Spleen (tissue), 7 donors: Measurements from ENCODE around the gene IFT27.

ENCODE experiments used
- CTCF ChIP-seq, 11 experiments: fragments of 200-600 bp in 7 of 11; fragments of 450-650 bp in 4 of 11; sonication (generic) in 4 of 11; IDR thresholded peaks in 8 of 11; conservative IDR thresholded peaks in 3 of 11; 1 replicate in 7 of 11; 2 replicates in 4 of 11; pipeline versions ENCODE4 v1.4.0 to v1.8.0; 2016 to 2021; ENCODE audit warnings: antibody characterized with exemption in 11 of 11, inconsistent platforms in 4 of 11, mild to moderate bottlenecking in 1 of 11
- POLR2A ChIP-seq, 3 donors: fragments of 450-650 bp; IDR thresholded peaks; one replicate each; pipeline ENCODE4 v1.5.1; 2017; ENCODE audit warnings: antibody characterized with exemption in 3 of 3, mild to moderate bottlenecking in 1 of 3
- POLR2AphosphoS5 ChIP-seq, 3 donors: sonication (generic); formaldehyde crosslinking; IDR thresholded peaks; one replicate each; pipeline ENCODE4 v1.5.1; 2017; ENCODE audit warnings: antibody characterized with exemption in 3 of 3
- donor health status: DM: no; HTN: no; CAD: no; lungs with moderate emphysema.
- donor health status: DM: no; HTN: no; CAD: no.
- donor health status: DM: no; HTN: no; CAD: no.

DNA sequence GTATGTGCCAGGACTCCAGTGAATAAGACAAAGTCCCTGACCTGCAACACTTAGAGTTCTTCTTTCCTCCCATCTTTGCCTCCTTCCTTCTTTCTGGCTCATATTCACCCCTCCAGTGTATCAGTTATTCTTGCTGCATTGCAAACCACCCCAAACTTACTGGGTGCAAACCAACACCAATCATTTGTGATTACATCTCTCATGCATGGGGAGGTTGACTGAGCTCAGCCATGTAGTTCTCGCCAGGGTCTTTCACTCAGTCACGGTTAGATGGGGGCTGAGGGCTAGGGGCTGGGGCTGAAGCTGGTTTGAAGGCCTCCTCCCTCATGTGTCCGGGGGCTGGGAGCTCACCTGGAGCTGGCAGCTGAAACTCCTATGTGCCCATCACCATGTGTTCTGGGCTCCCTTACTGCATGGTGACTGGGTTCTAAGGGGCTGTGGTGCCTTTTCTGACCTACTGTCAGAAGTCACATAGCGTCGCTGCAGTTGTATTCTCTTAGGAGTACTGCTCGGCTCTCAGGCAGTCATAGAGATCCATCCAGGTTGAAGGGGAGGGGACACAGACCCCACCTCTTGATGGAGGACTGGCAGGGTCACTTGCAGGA lies 37.4 kb downstream of the IFT27 start:
- no peak for TF ChIP-seq POLR2AphosphoS5 (IDR thresholded peaks at IDR 0.05)
- TF ChIP-seq CTCF (IDR thresholded peaks at IDR 0.05 in 8 of 11, conservative IDR thresholded peaks at IDR 0.05 in 3 of 11): no peak
- TF ChIP-seq POLR2A (IDR thresholded peaks at IDR 0.05): no peak
